ENCODE data around the gene PTMA. TPM values are rescaled to one million over a fixed set of nuclear protein-coding genes. Genes with fewer than 3 reads are reported as not detected.

The PTMA gene
- total RNA-seq, 1 experiment from 2014 or later: 2,164 TPM

DNA sequence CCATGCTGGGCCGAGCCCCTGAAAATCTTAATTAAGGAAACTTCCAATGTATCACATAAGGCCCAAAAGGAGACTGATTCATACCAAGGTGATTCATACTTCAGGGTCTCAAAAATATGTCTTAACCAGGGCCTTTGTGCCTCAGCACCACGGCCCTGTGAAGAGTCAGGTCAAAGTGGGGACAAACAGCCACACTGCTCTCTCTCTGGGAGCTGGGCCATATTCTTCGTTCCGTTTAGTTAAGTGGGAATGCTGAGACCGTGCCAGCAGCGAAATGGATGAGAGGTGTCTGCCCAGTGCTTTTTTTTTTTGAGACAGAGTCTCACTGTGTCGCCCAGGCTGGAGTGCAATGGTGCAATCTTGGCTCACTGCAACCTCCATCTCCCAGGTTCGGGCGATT is 9.3 kb upstream of the PTMA start:
- ChIA-PET CTCF (interaction anchor here (0.7 to 5.3 kb wide), 5 partner anchors 10 to 43 kb away, joined by 3 to 49 read pairs (median 4); no protein-coding TSS in a partner anchor), POLR2A (interaction anchor here (0.6 kb wide), 1 partner anchor 833 kb away, joined by 3 read pairs; no protein-coding TSS in a partner anchor)
- Mint-ChIP-seq H3K9me3 (no peaks in the 10 kb centered on the region), H3K36me3 (no peaks in the 10 kb centered on the region), H3K27ac (no peak overlapping the region), H3K27me3 (ENCODE audit: low read depth) (peaks cover 3% of the 10 kb centered on the region; the same call in 1 of the 2 replicates), H3K4me1 (peaks cover 3% of the 10 kb centered on the region; the same call in 1 of the 2 replicates), H3K4me3 (no peak overlapping the region)
- ATAC-seq (no peak), DNase-seq (ENCODE audit: low spot score) (no peak)
- TF ChIP-seq, protein P1, sequence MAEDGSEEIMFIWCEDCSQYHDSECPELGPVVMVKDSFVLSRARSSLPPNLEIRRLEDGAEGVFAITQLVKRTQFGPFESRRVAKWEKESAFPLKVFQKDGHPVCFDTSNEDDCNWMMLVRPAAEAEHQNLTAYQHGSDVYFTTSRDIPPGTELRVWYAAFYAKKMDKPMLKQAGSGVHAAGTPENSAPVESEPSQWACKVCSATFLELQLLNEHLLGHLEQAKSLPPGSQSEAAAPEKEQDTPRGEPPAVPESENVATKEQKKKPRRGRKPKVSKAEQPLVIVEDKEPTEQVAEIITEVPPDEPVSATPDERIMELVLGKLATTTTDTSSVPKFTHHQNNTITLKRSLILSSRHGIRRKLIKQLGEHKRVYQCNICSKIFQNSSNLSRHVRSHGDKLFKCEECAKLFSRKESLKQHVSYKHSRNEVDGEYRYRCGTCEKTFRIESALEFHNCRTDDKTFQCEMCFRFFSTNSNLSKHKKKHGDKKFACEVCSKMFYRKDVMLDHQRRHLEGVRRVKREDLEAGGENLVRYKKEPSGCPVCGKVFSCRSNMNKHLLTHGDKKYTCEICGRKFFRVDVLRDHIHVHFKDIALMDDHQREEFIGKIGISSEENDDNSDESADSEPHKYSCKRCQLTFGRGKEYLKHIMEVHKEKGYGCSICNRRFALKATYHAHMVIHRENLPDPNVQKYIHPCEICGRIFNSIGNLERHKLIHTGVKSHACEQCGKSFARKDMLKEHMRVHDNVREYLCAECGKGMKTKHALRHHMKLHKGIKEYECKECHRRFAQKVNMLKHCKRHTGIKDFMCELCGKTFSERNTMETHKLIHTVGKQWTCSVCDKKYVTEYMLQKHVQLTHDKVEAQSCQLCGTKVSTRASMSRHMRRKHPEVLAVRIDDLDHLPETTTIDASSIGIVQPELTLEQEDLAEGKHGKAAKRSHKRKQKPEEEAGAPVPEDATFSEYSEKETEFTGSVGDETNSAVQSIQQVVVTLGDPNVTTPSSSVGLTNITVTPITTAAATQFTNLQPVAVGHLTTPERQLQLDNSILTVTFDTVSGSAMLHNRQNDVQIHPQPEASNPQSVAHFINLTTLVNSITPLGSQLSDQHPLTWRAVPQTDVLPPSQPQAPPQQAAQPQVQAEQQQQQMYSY (CRISPR knock-in tag; IDR thresholded peaks at IDR 0.05): no peak
- TF ChIP-seq FOXJ3 (CRISPR knock-in tag; IDR thresholded peaks at IDR 0.05; ENCODE audit: borderline replicate concordance): no peak
- TF ChIP-seq, protein P2, sequence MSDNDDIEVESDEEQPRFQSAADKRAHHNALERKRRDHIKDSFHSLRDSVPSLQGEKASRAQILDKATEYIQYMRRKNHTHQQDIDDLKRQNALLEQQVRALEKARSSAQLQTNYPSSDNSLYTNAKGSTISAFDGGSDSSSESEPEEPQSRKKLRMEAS (CRISPR knock-in tag; IDR thresholded peaks at IDR 0.05): no peak
- no peak for TF ChIP-seq ESRRA (CRISPR knock-in tag; IDR thresholded peaks at IDR 0.05; ENCODE audit: borderline replicate concordance)
- TF ChIP-seq, protein P3, sequence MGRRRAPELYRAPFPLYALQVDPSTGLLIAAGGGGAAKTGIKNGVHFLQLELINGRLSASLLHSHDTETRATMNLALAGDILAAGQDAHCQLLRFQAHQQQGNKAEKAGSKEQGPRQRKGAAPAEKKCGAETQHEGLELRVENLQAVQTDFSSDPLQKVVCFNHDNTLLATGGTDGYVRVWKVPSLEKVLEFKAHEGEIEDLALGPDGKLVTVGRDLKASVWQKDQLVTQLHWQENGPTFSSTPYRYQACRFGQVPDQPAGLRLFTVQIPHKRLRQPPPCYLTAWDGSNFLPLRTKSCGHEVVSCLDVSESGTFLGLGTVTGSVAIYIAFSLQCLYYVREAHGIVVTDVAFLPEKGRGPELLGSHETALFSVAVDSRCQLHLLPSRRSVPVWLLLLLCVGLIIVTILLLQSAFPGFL (CRISPR knock-in tag; IDR thresholded peaks at IDR 0.05; ENCODE audit: borderline replicate concordance): no peak
- no peak for TF ChIP-seq PRRX2 (CRISPR knock-in tag; IDR thresholded peaks at IDR 0.05)
- TF ChIP-seq, protein P4, sequence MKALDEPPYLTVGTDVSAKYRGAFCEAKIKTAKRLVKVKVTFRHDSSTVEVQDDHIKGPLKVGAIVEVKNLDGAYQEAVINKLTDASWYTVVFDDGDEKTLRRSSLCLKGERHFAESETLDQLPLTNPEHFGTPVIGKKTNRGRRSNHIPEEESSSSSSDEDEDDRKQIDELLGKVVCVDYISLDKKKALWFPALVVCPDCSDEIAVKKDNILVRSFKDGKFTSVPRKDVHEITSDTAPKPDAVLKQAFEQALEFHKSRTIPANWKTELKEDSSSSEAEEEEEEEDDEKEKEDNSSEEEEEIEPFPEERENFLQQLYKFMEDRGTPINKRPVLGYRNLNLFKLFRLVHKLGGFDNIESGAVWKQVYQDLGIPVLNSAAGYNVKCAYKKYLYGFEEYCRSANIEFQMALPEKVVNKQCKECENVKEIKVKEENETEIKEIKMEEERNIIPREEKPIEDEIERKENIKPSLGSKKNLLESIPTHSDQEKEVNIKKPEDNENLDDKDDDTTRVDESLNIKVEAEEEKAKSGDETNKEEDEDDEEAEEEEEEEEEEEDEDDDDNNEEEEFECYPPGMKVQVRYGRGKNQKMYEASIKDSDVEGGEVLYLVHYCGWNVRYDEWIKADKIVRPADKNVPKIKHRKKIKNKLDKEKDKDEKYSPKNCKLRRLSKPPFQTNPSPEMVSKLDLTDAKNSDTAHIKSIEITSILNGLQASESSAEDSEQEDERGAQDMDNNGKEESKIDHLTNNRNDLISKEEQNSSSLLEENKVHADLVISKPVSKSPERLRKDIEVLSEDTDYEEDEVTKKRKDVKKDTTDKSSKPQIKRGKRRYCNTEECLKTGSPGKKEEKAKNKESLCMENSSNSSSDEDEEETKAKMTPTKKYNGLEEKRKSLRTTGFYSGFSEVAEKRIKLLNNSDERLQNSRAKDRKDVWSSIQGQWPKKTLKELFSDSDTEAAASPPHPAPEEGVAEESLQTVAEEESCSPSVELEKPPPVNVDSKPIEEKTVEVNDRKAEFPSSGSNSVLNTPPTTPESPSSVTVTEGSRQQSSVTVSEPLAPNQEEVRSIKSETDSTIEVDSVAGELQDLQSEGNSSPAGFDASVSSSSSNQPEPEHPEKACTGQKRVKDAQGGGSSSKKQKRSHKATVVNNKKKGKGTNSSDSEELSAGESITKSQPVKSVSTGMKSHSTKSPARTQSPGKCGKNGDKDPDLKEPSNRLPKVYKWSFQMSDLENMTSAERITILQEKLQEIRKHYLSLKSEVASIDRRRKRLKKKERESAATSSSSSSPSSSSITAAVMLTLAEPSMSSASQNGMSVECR (CRISPR knock-in tag; IDR thresholded peaks at IDR 0.05; ENCODE audit: borderline replicate concordance): no peak
- TF ChIP-seq RELA (CRISPR knock-in tag; IDR thresholded peaks at IDR 0.05; ENCODE audit: borderline replicate concordance): no peak
- TF ChIP-seq, protein P5, sequence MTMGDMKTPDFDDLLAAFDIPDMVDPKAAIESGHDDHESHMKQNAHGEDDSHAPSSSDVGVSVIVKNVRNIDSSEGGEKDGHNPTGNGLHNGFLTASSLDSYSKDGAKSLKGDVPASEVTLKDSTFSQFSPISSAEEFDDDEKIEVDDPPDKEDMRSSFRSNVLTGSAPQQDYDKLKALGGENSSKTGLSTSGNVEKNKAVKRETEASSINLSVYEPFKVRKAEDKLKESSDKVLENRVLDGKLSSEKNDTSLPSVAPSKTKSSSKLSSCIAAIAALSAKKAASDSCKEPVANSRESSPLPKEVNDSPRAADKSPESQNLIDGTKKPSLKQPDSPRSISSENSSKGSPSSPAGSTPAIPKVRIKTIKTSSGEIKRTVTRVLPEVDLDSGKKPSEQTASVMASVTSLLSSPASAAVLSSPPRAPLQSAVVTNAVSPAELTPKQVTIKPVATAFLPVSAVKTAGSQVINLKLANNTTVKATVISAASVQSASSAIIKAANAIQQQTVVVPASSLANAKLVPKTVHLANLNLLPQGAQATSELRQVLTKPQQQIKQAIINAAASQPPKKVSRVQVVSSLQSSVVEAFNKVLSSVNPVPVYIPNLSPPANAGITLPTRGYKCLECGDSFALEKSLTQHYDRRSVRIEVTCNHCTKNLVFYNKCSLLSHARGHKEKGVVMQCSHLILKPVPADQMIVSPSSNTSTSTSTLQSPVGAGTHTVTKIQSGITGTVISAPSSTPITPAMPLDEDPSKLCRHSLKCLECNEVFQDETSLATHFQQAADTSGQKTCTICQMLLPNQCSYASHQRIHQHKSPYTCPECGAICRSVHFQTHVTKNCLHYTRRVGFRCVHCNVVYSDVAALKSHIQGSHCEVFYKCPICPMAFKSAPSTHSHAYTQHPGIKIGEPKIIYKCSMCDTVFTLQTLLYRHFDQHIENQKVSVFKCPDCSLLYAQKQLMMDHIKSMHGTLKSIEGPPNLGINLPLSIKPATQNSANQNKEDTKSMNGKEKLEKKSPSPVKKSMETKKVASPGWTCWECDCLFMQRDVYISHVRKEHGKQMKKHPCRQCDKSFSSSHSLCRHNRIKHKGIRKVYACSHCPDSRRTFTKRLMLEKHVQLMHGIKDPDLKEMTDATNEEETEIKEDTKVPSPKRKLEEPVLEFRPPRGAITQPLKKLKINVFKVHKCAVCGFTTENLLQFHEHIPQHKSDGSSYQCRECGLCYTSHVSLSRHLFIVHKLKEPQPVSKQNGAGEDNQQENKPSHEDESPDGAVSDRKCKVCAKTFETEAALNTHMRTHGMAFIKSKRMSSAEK (CRISPR knock-in tag; IDR thresholded peaks at IDR 0.05; ENCODE audit: borderline replicate concordance): no peak
- TF ChIP-seq CREB1 (CRISPR knock-in tag; IDR thresholded peaks at IDR 0.05): no peak
- no peak for TF ChIP-seq RORB (CRISPR knock-in tag; IDR thresholded peaks at IDR 0.05)
- TF ChIP-seq, protein P6, sequence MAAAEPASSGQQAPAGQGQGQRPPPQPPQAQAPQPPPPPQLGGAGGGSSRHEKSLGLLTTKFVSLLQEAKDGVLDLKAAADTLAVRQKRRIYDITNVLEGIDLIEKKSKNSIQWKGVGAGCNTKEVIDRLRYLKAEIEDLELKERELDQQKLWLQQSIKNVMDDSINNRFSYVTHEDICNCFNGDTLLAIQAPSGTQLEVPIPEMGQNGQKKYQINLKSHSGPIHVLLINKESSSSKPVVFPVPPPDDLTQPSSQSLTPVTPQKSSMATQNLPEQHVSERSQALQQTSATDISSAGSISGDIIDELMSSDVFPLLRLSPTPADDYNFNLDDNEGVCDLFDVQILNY (CRISPR knock-in tag; IDR thresholded peaks at IDR 0.05): no peak
- TF ChIP-seq, protein P7, sequence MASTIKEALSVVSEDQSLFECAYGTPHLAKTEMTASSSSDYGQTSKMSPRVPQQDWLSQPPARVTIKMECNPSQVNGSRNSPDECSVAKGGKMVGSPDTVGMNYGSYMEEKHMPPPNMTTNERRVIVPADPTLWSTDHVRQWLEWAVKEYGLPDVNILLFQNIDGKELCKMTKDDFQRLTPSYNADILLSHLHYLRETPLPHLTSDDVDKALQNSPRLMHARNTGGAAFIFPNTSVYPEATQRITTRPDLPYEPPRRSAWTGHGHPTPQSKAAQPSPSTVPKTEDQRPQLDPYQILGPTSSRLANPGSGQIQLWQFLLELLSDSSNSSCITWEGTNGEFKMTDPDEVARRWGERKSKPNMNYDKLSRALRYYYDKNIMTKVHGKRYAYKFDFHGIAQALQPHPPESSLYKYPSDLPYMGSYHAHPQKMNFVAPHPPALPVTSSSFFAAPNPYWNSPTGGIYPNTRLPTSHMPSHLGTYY (CRISPR knock-in tag; IDR thresholded peaks at IDR 0.05): no peak
- no peak for TF ChIP-seq ZNF263 (CRISPR knock-in tag; IDR thresholded peaks at IDR 0.05; ENCODE audit: low read depth)

Data from WTC11 (cell line).